Measurements from ENCODE around the gene CD302.
"Not testable (repeated sequence)": the region's sequence is repeated elsewhere in the genome, so short reads cannot be mapped to it uniquely, and the experiment has no call there.

Gene CD302

DNA sequence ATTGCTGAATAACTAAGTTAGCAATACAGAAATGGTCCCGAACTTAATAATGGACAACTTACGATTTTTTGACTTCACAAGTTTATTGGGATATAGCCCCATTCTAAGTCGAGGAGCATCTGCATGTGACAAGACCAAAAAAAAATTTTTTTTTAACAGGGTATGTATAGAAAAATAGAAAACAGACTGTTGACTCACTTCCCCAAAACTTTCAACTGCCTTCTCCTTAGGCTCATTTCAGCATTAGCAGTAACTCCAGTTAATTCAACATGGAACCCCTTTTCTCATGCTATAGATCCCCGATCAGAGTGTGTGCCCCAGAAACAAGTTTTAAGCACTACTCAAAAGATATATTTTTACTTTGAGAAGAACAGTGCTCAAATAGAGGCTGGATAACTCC, 5.4 kb downstream of the CD302 start:
- DNase-seq: no peak

DNA sequence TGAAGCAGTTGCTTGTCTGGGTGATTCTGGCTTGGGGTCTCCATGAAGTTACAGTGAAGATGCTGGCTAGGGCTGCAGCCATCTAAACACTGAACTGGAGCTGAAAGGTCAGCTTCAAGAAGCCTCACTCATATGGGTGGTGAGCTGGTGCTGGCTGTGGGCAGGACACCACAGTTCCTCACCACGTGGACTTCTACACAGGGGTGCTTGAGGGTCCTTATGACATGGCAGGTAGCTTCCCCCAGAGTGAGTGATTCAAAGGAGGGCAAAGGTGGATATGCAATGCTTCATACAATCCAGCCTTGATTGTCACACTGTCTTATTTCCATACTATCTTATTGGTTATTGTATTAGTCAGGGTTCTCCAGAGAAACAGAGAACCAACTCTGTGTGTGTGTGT, 6.0 kb downstream of the CD302 start:
- no peak for DNase-seq

DNA sequence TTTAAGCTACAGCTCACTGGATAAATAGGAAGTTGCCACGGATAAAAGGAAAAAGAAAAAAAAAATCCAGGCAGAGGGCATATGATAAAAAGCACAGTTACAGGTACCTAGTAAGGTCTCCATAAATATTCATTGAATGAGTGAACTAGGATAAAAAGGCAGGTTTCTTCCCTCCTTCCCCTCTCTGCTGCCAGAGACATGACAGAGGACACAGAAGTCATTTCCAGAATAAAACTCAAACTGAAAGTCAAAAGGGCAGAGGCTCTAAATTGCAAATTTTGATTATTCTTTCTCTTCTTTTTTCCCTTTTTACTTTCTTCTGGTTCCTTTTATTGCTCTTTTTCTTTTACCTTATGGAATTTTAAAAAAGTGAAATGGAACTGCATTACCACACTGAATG, 7.7 kb downstream of the CD302 start:
- no peak for DNase-seq

DNA sequence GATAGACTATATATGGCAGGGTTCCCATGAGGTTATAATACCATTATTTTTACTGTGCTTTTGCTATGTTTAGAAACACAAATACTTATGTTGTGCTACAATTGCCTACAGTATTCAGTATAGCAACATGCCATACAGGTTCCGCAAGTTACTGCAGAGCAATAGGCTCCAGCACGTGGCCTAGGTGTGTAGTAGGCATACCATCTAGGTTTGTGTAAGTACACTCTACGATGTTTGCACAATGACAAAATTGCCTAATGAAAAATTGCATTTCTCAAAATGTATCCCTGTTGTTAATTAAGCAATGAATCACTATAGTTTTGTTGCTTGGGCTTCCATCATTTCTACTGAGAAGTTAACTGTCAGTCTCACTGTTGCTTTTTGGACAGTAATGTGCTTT, 9.8 kb downstream of the CD302 start:
- no peak for DNase-seq

DNA sequence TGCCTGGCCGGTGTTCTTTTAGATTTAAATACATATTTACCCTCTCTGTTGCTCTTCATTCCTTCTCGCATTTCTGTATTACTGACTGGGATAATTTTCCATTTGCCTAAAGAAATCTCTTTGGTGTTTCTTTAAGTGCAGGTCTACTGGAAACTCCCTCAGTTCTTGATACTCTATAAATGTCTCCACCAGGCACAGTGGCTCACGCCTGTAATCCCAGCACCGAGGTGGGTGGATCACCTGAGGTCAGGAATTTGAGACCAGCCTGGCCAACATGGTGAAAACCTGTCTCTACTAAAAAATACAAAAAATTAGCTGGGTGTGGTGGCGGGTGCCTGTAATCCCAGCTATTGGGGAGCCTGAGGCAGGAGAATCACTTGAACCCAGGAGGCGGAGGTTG, 10.4 kb downstream of the CD302 start:
- not testable (repeated sequence) for DNase-seq

DNA sequence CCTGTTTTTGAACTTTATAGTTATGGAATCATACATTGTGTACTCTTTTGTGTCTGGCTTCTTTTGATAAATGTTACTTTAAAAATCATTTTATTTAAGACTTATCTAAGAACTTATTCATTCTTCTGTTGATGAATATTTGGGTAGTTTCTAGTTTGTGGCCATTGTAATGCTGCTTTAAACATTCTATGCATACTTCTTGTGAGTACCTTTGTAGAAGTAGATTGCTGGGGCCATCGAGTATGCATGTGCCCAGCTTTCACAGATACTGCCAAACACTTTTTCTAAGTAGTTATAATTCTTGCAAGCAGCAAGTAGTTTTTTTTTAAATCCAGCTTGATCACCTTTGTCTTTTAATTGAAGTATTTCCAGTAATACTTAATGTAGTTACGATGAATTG, 11.1 kb downstream of the CD302 start:
- DNase-seq: no peak

DNA sequence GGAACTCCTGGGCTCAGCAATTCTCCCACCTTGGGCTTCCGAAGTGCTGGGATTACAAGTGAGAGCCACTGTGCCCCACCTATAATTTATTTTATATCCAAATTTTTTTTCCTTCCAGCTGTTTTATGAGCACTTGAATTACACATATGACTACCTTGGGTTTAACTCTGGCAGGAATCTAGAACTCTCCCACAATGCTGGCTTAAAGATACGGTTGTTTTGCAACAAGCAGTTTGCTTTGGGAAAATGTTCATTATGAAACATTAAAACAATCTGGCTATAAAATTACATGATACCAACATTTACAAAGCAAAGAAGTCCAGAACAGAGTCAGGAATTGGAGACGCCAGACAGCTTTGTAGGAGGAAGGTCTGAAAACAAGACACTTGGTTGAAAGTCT, 12.8 kb downstream of the CD302 start:
- no peak for DNase-seq

DNA sequence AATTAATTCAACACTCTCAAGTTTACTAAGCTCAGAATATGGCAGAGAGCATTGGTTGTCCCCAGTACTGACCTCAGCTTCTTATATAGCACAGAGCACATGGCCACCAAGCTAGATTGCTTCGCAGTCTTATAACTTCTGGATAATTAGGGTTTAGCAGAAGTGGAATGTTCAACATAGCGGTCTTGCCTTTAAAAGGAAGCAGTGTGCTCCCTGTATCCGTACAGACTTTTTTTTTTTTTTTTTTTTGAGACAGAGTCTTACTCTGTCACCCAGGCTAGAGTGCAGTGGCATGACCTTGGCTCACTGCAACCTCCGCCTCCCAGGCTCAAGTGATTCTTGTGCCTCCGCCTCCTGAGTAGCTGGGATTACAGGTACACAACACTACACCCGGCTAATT, 13.3 kb downstream of the CD302 start:
- not testable (repeated sequence) for DNase-seq

DNA sequence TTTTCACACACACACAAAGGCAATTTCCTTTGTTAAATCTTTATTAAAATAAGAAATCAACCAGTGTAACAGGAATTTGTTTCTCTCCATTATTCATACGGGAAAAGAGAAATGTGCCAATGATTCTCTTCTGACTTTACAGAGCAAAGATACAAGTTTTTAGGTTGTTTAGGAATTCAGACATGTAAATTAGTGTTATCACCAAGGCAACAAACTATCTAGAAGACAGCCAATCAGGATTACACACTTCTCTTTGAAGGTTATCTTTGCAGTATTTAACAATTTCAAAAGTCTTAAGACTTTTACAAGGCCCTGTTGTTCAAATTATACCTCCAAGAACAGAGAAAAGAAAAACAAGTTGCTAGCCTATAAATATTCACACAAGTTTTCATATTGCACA, 14.5 kb downstream of the CD302 start:
- DNase-seq: no peak

DNA sequence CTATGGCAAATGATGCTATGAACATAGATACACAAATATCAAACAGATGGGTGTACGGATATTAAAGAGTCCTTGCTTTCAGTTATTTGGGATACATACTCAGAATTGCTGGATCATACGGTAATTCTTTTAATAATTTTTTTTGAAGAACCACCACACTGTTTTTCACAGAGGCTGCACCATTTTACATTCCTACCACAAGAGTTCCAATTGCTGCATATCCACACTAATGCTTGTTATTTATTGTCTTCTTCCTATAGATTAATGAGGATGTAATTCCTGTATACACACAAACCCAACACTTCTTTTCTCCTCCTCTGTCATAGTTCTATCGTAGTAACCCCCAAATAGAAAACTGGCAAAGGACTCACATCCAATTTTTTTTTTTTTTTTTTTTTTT, 21.7 kb downstream of the CD302 start:
- no peak for DNase-seq

DNA sequence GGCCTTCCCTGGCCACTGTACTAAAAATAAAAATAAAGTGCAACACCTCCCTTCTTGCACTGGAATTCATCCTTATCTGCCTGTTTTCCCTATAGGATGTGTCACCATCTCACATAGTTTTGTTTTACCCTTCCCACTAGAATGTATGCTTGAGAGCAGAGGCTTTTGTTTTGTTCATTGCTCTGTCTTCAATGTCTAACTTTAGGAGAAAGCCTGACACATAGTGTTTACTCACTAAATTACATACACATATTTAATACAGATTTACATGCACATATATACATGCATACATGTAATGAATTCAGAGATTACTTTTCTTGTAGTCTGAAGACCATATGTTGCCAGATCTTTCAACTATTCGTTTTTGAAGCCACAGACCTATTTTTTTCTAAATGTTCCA, 23.0 kb downstream of the CD302 start:
- DNase-seq: no peak

DNA sequence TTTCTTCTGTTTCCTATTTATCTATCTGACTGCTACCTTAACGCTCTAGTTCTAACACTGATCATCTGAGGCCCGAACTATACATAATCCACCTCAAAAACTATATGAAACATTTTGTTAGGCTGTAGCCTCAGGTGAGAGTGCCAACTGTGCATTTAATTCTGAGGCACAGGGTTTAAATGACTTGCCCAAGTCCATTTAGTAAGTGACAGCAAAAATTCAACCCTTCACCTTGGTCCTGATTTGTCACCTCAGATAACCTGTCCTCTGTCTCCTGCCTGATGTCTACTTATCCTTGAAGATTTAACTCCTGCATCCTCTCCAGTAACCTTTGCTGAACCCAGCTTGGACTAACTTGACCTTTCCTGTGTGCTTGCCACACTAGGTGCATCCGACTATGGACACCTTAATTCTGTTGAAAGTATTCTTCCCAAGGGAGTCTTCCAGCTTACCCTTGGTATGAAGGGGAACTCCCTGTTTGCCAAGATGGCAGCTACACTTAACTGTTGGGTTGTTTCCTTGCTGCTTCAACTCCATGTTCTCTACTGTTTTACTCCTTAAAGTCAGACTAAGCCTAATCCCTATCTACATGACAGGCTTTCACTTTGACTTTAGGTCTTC, 23.5 kb downstream of the CD302 start:
- no peak for DNase-seq

DNA sequence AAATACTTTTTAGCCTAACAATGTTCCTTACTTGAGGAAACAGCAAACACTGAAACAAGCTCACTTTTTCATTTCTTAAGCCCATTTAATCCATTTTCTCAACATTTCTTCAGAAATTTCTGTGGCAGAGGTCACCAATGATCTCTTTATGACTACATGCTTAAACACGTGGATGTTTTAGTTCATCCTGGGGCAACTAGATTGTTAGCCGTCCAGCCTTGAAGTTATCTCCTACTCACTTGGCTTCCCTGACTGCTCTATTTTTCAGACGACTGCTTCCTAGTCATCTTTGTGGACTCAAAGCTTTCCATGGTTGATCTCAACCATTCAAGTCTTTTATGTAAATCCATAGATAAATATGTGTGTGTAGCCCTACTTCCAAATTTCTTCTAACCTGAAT, 24.1 kb downstream of the CD302 start:
- DNase-seq: no peak

DNA sequence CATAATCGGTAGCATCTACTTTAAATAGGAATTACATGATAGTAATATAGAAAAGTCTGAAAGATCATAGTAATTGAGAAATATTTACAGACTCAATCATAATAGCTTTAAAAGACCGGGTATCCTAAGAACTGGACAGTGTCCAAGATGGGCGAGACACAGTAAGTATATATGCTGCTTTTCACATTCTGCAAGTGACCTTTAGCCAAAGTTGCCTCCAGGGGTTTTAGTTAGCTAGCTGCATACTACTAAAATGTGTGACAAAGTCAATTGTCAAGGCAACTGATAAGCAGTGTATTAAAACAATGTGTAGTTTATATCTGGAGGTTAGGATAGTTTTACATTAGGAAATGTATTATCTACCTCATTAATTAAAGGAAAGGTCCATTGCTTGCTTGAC, 24.6 kb downstream of the CD302 start:
- no peak for DNase-seq

DNA sequence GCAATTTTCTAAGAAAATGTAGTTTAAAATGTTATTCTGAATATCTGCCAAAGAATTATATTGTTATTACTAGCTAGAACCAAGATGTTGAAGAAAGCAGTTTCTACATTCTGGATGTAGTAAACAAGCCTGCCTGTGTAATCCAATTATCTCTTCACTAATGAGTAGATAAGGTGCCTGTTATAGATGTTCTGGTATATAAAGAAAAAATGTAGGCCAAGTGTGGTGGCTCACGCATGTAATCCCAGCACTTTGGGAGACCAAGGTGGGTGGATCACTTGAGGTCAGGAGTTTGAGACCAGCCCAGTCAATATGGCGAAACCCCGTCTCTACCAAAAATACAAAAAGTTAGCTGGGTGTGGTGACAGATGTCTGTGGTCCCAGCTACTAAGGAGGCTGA, 28.9 kb downstream of the CD302 start:
- DNase-seq: no peak

DNA sequence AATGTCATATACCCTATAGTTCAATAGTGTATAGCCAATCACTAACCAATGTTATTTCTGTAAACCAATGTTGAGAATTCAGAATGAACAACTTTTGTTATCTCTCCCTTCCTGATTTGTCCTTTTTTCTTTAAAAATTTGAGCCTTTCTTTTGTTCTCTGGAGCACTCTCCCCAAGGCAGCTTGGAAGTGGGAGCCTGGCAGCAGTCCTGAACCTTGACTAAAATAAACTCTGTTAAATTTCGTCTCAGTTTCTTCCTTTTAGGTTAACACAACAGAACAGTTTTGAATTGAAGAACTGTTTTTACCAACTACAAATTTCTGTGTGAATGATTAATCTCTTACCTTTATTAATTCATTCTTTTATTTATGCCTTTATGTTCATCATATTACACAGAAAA, 35.9 kb downstream of the CD302 start:
- DNase-seq: no peak

DNA sequence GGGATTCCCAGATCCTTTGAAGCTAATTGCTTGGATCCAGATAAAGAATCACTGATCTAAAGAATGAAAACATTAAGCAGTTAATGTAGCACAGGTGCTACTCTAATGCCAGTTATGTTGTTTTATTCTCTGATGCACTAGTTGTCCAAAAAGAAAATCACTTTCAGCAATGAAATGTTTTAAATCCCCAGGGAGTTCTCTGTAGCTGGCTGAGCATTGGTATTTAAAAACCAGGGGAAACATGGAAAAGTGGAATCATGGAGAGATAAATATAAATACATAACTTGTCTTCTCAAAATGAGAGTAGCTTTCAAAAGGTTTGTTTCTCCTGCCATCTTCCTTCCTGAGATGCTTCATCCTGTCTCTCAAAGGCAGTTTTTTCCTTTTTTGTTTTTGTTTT, 37.7 kb downstream of the CD302 start:
- DNase-seq: no peak

DNA sequence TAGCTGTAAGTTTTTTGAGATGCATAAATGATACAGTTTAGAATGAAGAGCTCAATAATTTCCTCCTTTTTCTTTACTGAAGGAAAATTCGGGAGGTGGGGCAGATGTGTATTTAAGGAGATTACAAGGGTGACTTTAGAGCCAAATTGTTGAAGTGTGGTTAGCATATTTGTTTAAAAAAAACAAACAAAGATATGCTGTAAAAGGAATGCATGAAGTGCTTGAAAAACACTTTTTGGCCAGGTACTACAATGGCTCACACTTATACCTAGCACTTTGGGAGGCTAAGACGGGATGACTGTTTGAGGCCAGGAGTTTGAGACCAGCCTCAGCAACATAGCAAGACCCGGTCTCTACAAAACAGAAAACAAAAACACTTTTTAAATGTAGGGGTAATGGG, 38.4 kb downstream of the CD302 start:
- DNase-seq: no peak

DNA sequence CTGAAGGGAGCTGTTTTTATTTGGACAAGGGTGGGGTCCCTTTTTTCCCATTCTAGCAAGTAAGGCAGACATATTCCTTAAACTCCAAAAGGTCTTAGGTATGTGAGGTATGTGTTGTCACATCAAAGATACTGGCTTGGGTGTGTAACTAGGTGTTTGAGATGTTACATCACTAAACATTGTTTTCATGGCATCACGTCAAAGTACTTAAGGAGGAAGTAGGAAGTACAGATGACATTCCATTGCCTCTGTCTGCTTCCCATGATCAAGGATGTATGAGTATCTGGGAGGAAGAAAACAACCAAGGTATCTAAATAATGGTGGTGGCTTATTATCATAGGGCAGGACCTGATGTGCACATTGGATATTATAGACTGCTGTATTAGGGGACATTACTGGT, 39.3 kb downstream of the CD302 start:
- no peak for DNase-seq

DNA sequence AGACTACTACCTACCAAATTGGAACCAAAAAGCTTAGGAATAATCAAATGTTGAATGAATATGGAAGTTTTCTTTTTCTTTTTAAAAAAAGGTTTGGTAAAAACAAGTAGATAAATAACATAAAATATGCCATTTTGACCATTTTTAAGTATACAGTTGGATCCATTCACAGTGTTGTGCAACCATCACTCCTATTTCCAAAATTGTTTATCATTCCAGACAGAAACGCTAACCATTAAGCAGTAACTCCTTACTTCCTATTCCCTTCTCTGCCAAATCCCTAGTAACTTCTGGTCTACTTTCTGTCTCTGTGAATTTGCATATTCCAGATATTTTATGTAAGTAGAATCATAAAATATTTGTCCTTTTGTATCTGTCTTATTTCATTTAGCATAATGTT, 39.8 kb downstream of the CD302 start:
- DNase-seq: no peak

DNA sequence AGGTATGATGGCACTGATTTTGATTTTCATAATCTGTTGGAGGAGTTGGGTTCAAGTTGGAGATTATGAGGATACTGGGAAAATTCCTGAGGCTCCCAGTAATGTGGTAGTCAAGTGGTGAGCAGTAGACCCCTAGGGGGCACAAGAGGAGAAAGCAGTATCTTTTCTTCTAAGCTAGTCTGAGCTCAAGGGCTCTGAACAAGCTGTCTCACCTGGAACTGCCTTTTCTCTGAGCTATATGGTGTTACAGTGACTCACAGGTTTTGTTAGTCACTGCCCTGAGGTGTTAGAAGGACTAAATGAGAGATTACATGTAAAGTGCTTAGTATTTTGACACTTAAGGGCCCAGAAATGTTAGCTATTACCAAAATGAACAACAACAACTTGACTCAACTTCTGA, 42.2 kb downstream of the CD302 start:
- DNase-seq: no peak

DNA sequence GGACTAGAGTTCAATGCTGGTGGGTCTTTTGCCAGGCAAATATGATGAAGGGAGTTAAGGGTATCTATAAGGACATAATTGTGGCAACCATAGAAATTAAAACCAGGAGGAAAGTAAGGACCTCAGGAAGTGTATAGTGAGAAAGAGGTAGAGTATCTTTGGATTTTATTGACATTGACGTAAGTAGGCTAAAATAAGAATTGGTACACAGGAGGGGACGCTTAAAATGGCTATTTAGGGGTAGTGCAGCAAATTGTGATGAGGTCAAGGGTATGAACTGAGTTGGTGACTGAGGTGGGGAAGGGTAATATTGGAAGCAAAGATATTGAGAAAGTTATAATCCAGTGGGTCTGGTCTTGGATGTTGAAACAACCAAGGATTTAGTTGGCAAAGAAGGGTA, 43.0 kb downstream of the CD302 start:
- DNase-seq: no peak

DNA sequence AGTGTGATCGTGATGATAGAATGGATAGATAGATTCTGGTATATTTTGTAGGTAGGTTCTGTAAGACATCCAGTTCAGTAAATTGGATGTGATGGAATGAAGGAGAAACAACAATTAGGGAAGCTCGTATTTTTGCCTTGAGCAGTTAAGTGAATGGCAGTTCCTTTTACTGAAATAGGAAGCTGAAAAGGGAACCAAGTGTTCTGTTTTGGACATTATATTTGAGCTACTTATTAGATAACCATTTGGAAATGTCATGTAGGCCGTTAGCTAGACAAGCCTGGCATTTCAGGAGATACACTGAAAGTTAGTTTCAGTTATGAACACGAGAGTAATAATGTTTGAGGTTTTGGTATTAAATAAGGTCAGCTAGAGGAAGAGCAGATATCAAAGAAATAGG, 44.2 kb downstream of the CD302 start:
- no peak for DNase-seq

DNA sequence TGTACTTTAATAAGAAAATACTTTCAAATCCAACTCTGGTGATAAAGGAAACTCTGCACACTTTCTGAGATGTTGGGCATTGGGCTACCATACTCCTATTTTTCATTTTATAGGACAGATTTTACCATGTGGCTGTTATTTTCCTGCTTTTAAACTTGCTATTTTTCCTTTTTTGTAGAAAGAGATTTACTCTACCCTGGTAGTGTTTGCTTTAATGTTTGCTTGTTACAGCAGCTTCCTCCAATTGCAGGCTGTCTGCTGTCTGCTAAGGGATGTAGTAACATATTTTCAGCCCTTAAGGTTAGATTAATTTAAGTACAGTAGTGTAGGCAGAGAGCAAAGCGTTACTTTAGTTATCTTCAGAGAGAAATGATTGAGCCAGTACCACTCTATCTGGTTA, 47.1 kb downstream of the CD302 start:
- DNase-seq: no peak

DNA sequence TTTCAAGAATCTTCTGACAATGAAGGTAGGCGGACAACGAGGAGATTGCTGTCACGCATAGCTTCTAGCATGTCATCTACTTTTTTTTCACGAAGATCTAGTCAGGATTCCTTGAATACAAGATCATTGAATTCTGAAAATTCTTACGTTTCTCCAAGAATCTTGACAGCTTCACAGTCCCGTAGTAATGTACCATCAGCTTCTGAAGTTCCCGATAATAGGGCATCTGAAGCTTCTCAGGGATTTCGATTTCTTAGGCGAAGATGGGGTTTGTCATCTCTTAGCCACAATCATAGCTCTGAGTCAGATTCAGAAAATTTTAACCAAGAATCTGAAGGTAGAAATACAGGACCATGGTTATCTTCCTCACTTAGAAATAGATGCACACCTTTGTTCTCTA, 49.9 kb downstream of the CD302 start:
- no peak for DNase-seq

DNA sequence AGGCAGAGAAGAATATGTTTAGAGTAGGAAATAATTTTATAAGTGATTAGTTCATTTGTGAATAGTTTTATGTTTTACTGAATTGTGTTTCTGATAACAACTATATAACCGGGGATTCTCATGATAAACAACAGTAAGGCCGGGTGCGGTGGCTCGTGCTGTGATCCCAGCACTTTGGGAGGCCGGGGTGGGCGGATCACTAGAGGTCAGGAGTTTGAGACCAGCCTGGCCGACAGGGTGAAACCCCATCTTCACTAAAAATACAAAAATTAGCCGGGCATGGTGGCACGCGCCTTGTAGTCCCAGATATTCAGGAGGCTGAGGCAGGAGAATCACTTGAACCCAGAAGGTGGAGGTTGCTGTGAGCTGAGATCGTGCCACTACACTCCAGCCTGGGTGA, 52.8 kb downstream of the CD302 start:
- DNase-seq: not testable (repeated sequence)
